A375 (cell line): ENCODE results near the gene INTS15. TPM values are rescaled to one million over a fixed set of nuclear protein-coding genes. Genes with fewer than 3 reads are reported as not detected.

Experiments
- total RNA-seq: library from RNA; depleted of rRNA; stranded (reverse); fragments of >200 nt; shearing (Covaris generic); gene quantifications from 2 replicates; pipeline ENCODE4 v1.2.3, GENCODE V29; 2014; rRNA removed

The INTS15 gene
- total RNA-seq = 19.0 and 28.3 TPM in 2 replicates

DNA sequence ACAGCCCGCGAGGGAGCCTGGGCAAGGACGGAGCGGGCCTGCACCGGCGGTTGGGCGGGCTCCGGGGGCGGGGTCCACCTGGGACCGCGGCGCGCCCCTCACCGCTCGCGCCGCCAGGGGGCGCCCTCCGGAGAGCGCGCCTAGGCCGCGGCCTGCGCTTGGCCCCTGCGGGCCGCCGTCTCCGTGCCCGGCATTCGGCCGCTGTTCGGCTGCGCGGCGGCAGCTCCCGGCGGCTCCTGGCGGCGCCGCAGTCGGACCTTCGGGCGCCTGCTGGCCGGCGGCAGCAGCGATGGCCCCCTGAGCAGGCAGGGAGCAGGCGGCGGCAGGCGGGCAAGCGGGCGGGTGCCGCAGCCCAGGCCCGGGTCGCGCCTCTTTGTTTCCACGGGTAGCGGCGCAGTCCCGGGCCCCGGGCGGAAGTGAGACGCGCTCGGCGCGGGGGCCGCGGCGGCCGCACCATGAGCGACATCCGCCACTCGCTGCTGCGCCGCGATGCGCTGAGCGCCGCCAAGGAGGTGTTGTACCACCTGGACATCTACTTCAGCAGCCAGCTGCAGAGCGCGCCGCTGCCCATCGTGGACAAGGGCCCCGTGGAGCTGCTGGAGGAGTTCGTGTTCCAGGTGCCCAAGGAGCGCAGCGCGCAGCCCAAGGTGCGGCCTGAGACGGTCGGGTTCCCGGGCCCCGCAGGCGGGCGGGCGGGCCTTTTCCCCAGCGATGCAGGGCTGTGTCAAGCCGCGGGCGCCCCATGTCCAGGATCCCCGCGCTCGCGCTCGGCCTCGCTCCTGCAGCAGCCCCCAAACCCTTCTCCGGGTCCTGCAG is at the start of gene INTS15:
TSS of gene INTS15 (plus strand) at position 193 of the 816 bp plus-strand sequence. CDS start at position 456, 263 bp downstream.

DNA sequence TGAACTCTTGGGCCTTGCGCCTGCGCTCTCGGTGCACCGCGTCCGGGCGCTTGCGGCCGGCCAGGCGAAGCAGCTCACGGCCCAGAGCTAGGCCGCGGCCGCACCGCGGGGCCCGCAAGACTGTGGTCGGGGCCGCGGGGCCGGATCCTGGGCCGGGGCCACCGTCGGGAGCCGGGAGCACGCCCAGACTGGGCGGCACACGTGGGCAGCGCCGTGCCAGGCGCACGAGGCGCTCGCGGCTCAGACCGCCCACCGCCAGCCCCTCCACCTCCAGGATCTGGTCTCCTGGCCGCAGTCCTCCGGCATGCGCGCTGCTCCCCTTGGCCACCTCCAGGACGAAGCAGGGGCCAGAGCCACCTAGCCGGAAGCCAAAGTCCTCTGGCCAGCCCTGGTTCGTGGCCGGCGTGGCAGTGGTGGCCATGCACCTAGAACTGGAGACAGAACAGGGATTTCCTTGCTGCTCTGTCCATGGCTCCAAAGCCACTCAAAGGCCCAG is 38.8 kb upstream of the INTS15 start, which contains the start of gene GRID2IP:
TSS of gene GRID2IP (minus strand) at position 446 of the 496 bp plus-strand sequence. CDS start at position 421, 25 bp downstream.

DNA sequence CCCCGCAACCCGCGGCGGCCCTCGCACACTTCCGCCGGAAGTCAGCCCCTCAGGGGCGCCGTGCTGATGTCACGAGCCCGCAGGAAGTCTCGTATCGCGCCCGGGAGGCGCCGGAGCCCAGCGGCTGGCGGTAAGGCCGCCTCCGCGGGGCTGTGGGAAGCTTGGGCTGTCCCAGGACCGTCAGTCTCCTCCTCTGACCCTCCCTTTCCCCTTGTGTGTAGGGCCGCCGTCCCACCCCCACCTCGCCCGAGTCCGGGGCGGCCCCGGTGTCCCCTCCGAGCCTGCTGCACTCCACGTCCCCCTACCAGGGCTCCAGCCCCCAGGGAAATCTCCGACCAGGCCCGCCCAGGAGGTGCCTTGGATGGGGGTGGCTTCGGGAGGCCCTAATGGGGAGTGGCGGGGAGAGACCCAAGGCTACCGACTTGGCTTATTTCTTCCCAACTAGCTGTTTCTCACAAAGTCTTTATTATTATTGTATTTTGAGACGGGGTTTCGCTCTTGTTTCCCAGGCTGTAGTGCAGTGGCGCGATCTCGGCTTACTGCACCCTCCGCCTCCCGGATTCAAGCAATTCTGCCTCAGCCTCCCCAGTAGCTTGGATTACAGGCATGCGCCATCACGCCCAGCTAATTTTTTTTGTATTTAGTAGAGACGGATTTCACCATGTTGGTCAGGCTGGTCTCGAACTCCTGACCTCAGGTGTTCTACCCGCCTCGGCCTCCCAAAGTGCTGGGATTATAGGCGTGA is 12.3 kb upstream of the INTS15 start, which contains the start of gene ZDHHC4:
TSS of gene ZDHHC4 (plus strand) at position 86 of the 745 bp plus-strand sequence. CDS start 3,108 bp downstream, outside the sequence.

DNA sequence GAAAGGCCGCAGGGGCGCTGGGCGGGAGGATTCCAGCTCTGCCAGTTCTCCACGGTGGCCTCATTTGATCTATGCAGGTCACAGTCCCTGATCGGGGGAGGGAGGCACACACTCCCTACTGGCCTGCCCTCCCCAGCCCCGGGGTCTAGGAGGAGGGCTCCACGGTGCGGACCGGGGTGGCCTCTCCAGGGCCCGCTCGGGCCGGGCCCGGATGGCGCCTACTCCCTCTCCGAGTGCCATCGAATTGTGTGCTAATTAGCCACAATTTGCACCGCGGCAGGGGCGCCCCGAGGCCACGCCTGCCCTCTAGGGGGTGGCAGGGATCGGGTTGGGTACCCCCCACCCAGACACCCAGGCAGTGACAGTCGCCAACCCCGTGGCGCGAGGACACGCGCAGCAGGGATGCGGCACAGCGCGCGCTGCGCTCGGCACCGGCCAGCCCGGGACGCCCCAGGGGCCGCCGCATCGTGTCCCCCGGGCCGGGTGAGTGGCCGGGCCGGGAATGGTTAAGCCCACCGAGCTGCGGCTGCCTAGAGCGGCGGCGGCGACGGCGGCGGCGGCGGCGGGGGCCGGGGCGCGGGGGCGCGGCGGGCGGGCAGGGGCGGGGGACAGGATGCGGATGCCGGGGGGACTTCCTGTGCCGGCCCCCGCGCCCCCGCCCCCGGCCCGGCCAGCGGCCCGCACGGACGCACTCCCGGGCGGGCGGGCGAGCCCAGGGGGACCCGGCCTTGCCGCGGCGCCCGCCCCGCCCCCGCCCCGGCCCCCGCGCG is 25.3 kb downstream of the INTS15 start, which contains the start of gene ZNF853:
TSS of gene ZNF853 (plus strand) at position 658 of the 770 bp plus-strand sequence. CDS start 565 bp downstream, outside the sequence.

DNA sequence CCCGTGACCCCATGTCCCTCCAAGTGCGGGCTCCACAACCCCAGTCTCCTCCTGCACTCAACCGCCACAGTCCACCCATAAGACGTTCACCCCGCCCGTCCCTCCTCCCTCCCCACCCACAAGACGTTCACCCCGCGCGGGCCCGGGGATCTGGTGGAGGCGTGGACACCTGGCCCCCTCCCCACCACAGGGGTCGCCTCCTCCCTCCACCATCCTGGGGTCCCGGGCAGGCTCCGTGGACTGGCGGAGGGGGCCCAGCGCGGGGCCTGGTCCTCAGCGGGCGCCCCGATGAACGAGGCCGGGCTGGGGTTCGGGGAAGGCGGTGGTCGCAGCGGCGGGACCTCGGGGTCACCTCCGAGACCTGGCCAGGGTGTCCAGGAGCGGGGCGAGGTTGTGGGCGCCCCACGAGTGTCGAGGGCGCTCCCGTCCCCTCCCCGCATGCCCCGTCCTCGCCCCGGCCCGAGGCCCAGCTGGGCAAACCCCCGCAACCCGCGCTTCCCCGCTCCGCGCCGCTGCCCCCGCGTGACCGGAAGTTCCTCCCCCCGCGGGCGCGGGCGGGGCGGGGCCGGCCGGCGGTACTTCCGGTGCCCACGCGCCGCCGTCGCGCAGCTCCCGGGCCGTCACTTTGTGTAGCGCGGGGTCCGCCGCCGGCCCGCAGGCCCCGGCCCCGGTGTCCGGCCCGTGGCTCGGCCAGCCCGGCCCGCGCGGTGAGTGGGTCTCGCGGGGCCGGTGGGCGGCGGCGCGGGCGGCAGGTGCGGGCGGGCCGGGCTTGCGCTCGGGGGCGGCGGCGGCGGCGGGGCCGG is 47.1 kb downstream of the INTS15 start, which contains the start of gene ZNF316:
TSS of gene ZNF316 (plus strand) at position 578 of the 803 bp plus-strand sequence. CDS start 5,092 bp downstream, outside the sequence.

Other genes with a start within 250 kb of the INTS15 start
- 11.3 and 12.7 TPM in 2 replicates for gene FAM220A, start 241.1 kb upstream of the INTS15 start, total RNA-seq
- 105 and 129 TPM in 2 replicates for gene RAC1, start 215.5 kb upstream of the INTS15 start, total RNA-seq
- gene DAGLB, start 142.1 kb upstream of the INTS15 start, total RNA-seq = 24.5 and 31.8 TPM in 2 replicates
- gene KDELR2, start 105.9 kb upstream of the INTS15 start, total RNA-seq = 42.0 and 60.5 TPM in 2 replicates
- gene GRID2IP, start 38.6 kb upstream of the INTS15 start, total RNA-seq = 0.04 TPM in 1 of 2 replicates, not detected in the other
- 51.4 and 64.3 TPM in 2 replicates for gene ZDHHC4, start 12.6 kb upstream of the INTS15 start, total RNA-seq
- gene ZNF853, start 25.6 kb downstream of the INTS15 start, total RNA-seq = 3.9 and 6.9 TPM in 2 replicates
- gene ZNF316, start 47.3 kb downstream of the INTS15 start, total RNA-seq = 23.5 and 25.6 TPM in 2 replicates
- 20.6 and 22.7 TPM in 2 replicates for gene ZNF12, start 116.9 kb downstream of the INTS15 start, total RNA-seq
- gene RSPH10B2, start 164.1 kb downstream of the INTS15 start, total RNA-seq = 0.11 and 0.19 TPM in 2 replicates
- 69.8 and 78.7 TPM in 2 replicates for gene CCZ1B, start 236.3 kb downstream of the INTS15 start, total RNA-seq